ENCODE data around the gene CBFA2T3.

Gene CBFA2T3

DNA sequence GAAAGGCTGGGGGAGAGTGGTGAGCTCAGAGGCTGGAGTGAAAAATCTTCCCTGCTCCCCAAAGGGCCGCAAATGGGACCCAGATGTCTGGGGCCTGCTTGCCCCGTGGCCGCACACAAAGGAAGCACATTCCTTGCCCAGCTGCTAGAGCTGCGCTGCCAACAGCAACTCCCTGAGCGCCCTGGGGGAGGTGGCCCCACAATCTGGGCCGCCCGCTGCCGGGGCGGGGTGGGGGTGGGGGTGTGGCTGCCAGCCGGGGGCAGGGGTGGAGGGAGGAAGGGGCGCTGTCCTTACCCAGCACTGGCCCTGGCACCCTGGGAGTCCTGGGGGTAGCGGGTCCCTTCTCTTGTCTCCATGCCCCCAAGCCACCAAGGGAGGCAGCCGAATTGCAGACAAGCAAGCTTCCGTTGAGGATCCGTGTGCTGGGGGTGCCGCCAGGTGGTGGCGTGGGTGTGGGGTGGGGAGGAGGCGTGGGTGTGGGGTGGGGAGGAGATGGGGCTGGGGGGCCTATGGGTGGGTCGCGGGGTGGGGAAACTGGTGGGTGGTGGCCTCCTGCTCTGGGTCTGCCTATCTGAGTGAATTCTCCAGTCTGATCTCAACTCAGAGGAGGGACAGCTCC lies 62.1 kb downstream of the CBFA2T3 start:
- no peak overlapping the region for H3K27ac ChIP-seq (ENCODE audit: low read depth in 2 of 2, low read length in 2 of 2)
- no peaks in the 10 kb centered on the region for H3K27me3 ChIP-seq (ENCODE audit: control insufficient read depth in 2 of 2, insufficient read depth in 2 of 2, low read length in 2 of 2)
- no peak overlapping the region for H3K9ac ChIP-seq (ENCODE audit: low read depth in 1 of 2, low read length in 2 of 2)
- no peak overlapping the region for H3K4me3 ChIP-seq (ENCODE audit: low read length in 2 of 2)
- H3K4me1 ChIP-seq (ENCODE audit: control insufficient read depth in 2 of 2, insufficient read depth in 2 of 2, low read length in 2 of 2): no peaks in the 10 kb centered on the region
- H3K36me3 ChIP-seq (ENCODE audit: control insufficient read depth in 2 of 2, insufficient read depth in 2 of 2, low read length in 2 of 2): no peaks in the 10 kb centered on the region
- no peaks in the 10 kb centered on the region for H3K9me3 ChIP-seq (ENCODE audit: control insufficient read depth in 2 of 2, low read length in 2 of 2)

DNA sequence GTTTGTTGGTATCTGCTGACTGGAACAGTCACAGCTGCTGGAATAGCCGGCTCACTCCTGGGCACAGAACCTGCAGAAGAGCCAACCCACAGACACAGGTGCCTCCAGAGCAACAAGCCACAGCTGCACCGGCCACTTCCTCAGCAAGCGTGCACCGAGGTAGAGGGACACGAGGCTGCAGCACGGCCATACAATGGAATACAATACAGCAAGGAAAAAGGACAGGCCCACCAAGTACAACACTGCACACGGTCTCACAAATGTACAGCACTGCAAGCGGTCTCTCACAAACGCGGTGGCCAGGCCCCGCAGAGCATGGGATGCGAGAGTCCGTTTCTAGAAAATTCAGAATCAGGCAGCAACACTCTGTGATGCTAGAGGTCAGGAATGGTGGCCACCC lies 63.1 kb downstream of the CBFA2T3 start:
- Histone ChIP-seq H3K36me3 (ENCODE audit: control insufficient read depth in 2 of 2, insufficient read depth in 2 of 2, low read length in 2 of 2) (no peaks in the 10 kb centered on the region), H3K4me1 (ENCODE audit: control insufficient read depth in 2 of 2, insufficient read depth in 2 of 2, low read length in 2 of 2) (no peaks in the 10 kb centered on the region), H3K27me3 (ENCODE audit: control insufficient read depth in 2 of 2, insufficient read depth in 2 of 2, low read length in 2 of 2) (no peaks in the 10 kb centered on the region), H3K27ac (ENCODE audit: low read depth in 2 of 2, low read length in 2 of 2) (no peak overlapping the region), H3K4me3 (ENCODE audit: low read length in 2 of 2) (no peak overlapping the region), H3K9ac (ENCODE audit: low read depth in 1 of 2, low read length in 2 of 2) (no peak overlapping the region), H3K9me3 (ENCODE audit: control insufficient read depth in 2 of 2, low read length in 2 of 2) (no peaks in the 10 kb centered on the region)

DNA sequence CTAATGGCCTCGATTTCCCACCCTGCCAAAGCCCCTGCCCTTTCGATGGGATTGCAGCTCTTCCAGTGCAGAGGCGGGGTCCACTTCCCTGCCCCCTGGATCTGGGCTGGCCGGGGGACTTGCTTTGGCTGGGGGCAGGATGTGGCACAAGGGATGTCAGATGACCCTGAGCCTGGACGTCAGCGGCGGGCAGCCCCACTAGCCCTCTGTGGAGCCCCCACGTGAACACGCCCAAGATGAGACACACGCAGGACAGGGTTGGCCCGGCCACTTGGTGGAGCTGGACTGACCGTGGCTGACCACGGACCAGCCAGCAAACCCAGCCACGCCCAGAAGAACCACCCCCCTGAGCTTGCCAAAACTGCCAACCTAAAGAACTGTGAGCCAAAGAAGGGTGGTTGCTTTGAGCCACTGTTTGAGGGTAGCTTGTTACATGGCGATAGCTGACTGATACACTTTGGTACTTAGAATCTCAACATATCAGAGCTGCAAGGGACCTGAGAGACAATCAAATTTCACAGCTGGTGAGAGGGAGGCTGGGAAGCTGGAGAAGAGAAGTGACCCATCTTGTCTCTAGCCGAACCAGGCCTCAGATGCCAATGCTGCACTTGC lies 63.9 kb downstream of the CBFA2T3 start:
- Histone ChIP-seq H3K4me1 (ENCODE audit: control insufficient read depth in 2 of 2, insufficient read depth in 2 of 2, low read length in 2 of 2) (no peaks in the 10 kb centered on the region), H3K9ac (ENCODE audit: low read depth in 1 of 2, low read length in 2 of 2) (no peak overlapping the region), H3K4me3 (ENCODE audit: low read length in 2 of 2) (no peak overlapping the region), H3K27me3 (ENCODE audit: control insufficient read depth in 2 of 2, insufficient read depth in 2 of 2, low read length in 2 of 2) (no peaks in the 10 kb centered on the region), H3K36me3 (ENCODE audit: control insufficient read depth in 2 of 2, insufficient read depth in 2 of 2, low read length in 2 of 2) (no peaks in the 10 kb centered on the region), H3K27ac (ENCODE audit: low read depth in 2 of 2, low read length in 2 of 2) (no peak overlapping the region), H3K9me3 (ENCODE audit: control insufficient read depth in 2 of 2, low read length in 2 of 2) (no peaks in the 10 kb centered on the region)

DNA sequence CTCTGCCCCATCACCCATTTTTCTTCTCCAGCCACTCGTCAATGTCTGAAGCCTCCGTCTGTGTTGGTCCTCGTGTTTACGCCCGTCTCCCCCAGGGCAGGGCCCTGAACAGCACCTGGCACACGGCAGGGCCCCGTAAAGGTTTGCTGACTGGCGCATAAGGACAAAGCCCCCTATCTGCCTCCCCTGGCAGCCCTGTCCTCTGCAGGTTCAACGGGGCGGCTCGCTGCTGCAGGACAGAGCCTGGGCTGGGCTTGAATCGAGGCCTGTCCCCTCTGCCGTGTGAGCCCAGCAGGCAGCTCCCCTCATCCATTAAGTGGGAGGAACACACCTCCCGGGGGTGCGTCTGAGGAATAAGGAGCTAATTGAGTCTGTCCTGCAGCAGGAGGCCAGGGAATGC lies 64.5 kb downstream of the CBFA2T3 start:
- Histone ChIP-seq H3K9ac (ENCODE audit: low read depth in 1 of 2, low read length in 2 of 2) (no peak overlapping the region), H3K27me3 (ENCODE audit: control insufficient read depth in 2 of 2, insufficient read depth in 2 of 2, low read length in 2 of 2) (no peaks in the 10 kb centered on the region), H3K4me1 (ENCODE audit: control insufficient read depth in 2 of 2, insufficient read depth in 2 of 2, low read length in 2 of 2) (no peaks in the 10 kb centered on the region), H3K36me3 (ENCODE audit: control insufficient read depth in 2 of 2, insufficient read depth in 2 of 2, low read length in 2 of 2) (no peaks in the 10 kb centered on the region), H3K27ac (ENCODE audit: low read depth in 2 of 2, low read length in 2 of 2) (no peak overlapping the region), H3K4me3 (ENCODE audit: low read length in 2 of 2) (no peak overlapping the region), H3K9me3 (ENCODE audit: control insufficient read depth in 2 of 2, low read length in 2 of 2) (no peaks in the 10 kb centered on the region)

DNA sequence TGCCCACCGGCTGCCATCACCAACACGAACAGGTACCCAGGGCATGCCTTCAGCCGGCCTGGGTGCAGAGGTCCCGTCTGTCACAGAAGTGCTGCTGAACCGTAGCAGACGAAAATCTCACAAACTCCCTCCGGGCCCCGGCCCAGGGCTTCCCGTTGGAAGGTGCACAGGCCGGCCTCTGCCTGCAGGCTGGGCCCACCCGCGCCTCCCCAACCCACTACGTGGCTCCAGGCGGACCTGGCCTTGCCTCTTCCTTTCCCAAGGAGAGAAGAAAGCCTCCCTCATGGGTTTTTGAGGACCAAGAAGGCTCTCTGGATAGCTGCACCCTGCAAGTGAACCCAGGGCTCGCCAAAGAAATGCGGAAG lies 65.1 kb downstream of the CBFA2T3 start:
- no peak overlapping the region for H3K9ac ChIP-seq (ENCODE audit: low read depth in 1 of 2, low read length in 2 of 2)
- H3K4me1 ChIP-seq (ENCODE audit: control insufficient read depth in 2 of 2, insufficient read depth in 2 of 2, low read length in 2 of 2): no peaks in the 10 kb centered on the region

DNA sequence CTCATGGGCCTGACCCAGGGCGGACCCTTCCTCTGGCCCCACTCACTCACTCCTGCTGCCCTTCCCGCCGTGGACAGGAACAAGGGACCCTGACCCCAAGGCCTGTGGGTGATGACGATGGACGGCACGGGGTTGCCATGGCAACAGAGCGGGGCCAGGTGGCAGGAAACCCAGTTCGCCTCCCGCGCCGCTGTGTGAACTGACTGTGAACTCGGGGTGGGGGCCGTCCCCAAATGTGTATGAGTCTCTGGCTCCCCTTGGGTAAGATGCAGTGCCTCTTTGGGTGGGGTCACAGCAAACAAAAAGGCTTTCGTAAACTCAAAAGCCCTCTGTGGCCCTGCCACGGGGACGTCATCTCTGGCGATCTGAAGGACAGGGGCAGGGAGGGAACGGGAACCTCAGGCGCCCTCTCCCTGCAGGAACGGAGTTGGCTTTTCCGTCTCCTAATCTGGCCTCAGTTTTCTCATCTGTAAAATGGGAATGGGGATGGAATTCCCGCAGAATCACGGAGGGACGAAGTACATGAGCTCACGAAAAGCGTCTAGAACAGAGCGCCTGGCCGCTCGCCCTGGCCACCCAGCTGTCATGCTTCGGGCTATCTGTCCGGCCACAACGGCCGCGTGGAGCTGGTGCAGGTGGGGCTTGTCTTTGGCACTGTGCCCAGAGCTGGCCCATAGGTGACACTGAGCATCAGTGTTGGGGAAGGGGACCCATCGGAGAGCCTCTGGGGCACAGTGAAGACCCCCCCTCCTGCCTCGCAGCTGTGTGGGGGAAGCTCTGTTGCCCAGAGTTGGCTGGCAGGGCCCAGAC lies 65.7 kb downstream of the CBFA2T3 start:
- Histone ChIP-seq H3K9me3 (ENCODE audit: control insufficient read depth in 2 of 2, low read length in 2 of 2) (no peaks in the 10 kb centered on the region), H3K27me3 (ENCODE audit: control insufficient read depth in 2 of 2, insufficient read depth in 2 of 2, low read length in 2 of 2) (no peaks in the 10 kb centered on the region), H3K4me1 (ENCODE audit: control insufficient read depth in 2 of 2, insufficient read depth in 2 of 2, low read length in 2 of 2) (no peaks in the 10 kb centered on the region), H3K27ac (ENCODE audit: low read depth in 2 of 2, low read length in 2 of 2) (no peak overlapping the region), H3K9ac (ENCODE audit: low read depth in 1 of 2, low read length in 2 of 2) (no peak overlapping the region), H3K36me3 (ENCODE audit: control insufficient read depth in 2 of 2, insufficient read depth in 2 of 2, low read length in 2 of 2) (no peaks in the 10 kb centered on the region), H3K4me3 (ENCODE audit: low read length in 2 of 2) (no peak overlapping the region)

More for the DNA sequence above, 65.1 kb downstream of the CBFA2T3 start:
- H3K27me3 ChIP-seq (ENCODE audit: control insufficient read depth in 2 of 2, insufficient read depth in 2 of 2, low read length in 2 of 2): no peaks in the 10 kb centered on the region
- H3K36me3 ChIP-seq (ENCODE audit: control insufficient read depth in 2 of 2, insufficient read depth in 2 of 2, low read length in 2 of 2): no peaks in the 10 kb centered on the region
- H3K9me3 ChIP-seq (ENCODE audit: control insufficient read depth in 2 of 2, low read length in 2 of 2): no peaks in the 10 kb centered on the region
- H3K4me3 ChIP-seq (ENCODE audit: low read length in 2 of 2): no peak overlapping the region
- no peak overlapping the region for H3K27ac ChIP-seq (ENCODE audit: low read depth in 2 of 2, low read length in 2 of 2)

DNA sequence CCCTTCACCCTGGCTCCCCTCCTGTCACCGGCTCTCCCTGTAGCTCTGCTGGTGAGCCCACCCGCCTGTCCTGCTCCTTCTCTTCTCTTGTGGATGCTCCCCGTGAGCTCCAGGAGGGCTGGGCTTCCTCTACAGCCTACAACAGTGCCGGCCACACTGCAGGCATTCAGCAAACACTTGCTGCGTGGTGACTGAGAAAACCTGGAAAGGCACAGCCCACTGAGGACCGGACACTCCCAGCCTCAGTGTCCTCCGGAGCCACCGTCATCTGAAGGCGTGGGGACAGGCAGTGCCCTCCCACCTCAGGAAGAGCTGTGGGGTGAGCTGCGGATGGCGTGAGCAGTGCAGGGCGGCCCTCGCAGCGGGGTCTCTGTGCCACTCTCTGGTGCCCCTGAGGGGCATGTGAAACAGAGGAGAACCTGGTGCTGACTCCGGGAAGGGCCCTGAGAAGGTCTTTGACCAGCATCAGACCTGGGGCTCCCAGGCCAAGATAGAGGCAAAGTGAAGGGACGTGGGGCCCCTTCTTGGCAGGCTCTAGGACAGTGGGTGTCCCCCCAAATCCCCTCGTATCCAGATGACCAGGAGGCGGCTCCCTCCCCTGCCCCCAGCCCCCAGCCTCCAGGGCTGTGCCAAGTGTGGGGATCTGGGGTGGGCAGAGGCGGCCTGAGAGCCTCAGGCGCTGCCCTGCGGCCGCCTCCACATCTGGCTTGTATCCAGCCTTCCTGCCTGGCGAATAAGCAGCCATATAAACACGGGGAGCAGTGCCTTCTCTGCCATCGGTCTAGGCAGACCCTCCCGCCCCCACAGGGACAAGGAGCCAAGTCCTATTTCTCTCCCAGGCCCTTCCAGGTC lies 66.5 kb downstream of the CBFA2T3 start:
- no peaks in the 10 kb centered on the region for H3K27me3 ChIP-seq (ENCODE audit: control insufficient read depth in 2 of 2, insufficient read depth in 2 of 2, low read length in 2 of 2)
- no peak overlapping the region for H3K4me3 ChIP-seq (ENCODE audit: low read length in 2 of 2)
- H3K27ac ChIP-seq (ENCODE audit: low read depth in 2 of 2, low read length in 2 of 2): peak overlapping the region in 1 of 2 donors; percentile 4
- H3K36me3 ChIP-seq (ENCODE audit: control insufficient read depth in 2 of 2, insufficient read depth in 2 of 2, low read length in 2 of 2): no peaks in the 10 kb centered on the region
- H3K4me1 ChIP-seq (ENCODE audit: control insufficient read depth in 2 of 2, insufficient read depth in 2 of 2, low read length in 2 of 2): no peaks in the 10 kb centered on the region
- no peak overlapping the region for H3K9ac ChIP-seq (ENCODE audit: low read depth in 1 of 2, low read length in 2 of 2)
- H3K9me3 ChIP-seq (ENCODE audit: control insufficient read depth in 2 of 2, low read length in 2 of 2): no peaks in the 10 kb centered on the region

DNA sequence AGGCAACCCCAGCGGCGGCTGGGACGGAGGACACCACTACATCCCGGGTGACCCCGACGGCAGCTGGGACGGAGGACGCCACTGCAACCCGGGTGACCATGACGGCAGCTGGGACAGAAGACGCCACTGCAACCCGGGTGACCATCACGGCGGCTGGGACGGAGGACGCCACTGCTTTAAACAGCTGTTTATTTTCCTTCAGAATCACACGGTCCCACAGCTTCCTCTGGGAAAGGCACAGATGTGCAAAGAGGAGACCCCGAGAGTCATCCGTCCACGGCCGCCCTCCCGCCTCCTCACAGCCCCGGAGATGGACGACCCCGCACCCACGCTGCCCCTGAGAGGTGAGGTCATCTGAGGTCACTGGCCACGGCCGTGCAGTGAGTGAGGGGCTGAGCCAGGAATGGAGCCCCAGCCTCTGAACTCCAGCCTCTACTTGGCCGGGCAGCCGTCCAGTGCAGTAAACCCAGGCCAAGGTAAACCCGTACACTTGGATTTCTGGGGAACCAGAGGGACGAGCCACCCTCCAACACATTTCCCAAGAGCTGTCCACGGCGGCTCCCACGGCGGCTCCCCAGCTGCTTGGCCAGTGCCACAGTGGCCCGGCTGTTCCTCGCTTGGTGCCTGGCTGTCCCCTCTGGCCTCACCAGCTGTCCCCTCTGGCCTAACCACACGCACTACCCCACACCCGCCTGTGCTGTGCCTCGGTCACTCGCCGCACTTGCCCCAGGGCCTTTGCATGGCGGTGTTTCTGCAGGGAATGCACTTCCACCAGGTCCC lies 67.4 kb downstream of the CBFA2T3 start:
- Histone ChIP-seq H3K27me3 (ENCODE audit: control insufficient read depth in 2 of 2, insufficient read depth in 2 of 2, low read length in 2 of 2) (no peaks in the 10 kb centered on the region), H3K9me3 (ENCODE audit: control insufficient read depth in 2 of 2, low read length in 2 of 2) (no peaks in the 10 kb centered on the region), H3K9ac (ENCODE audit: low read depth in 1 of 2, low read length in 2 of 2) (no peak overlapping the region), H3K36me3 (ENCODE audit: control insufficient read depth in 2 of 2, insufficient read depth in 2 of 2, low read length in 2 of 2) (no peaks in the 10 kb centered on the region), H3K4me3 (ENCODE audit: low read length in 2 of 2) (no peak overlapping the region), H3K4me1 (ENCODE audit: control insufficient read depth in 2 of 2, insufficient read depth in 2 of 2, low read length in 2 of 2) (no peaks in the 10 kb centered on the region), H3K27ac (ENCODE audit: low read depth in 2 of 2, low read length in 2 of 2) (no peak overlapping the region)

DNA sequence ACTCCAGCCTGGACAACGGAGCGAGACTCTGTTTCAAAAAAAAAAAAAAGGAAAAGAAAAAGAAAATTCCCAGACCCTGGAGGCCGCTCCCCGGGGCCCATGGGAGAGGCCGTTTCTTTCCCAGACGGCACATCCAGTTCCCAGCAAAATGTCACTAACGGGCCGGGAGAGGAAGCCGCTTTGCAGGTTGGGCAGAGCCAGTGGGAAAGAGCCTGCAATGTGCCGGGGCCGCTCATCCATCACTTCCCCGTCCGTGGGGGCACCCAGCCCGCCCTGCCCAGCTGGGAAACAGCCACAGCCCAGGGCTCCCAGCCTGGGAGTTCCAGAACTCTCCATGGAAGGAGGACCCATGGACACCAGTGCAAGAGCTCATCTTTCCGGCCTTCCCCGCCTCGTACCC lies 68.7 kb downstream of the CBFA2T3 start:
- Histone ChIP-seq H3K9me3 (ENCODE audit: control insufficient read depth in 2 of 2, low read length in 2 of 2) (no peaks in the 10 kb centered on the region), H3K4me3 (ENCODE audit: low read length in 2 of 2) (no peak overlapping the region), H3K27me3 (ENCODE audit: control insufficient read depth in 2 of 2, insufficient read depth in 2 of 2, low read length in 2 of 2) (no peaks in the 10 kb centered on the region), H3K27ac (ENCODE audit: low read depth in 2 of 2, low read length in 2 of 2) (no peak overlapping the region), H3K4me1 (ENCODE audit: control insufficient read depth in 2 of 2, insufficient read depth in 2 of 2, low read length in 2 of 2) (no peaks in the 10 kb centered on the region), H3K9ac (ENCODE audit: low read depth in 1 of 2, low read length in 2 of 2) (no peak overlapping the region), H3K36me3 (ENCODE audit: control insufficient read depth in 2 of 2, insufficient read depth in 2 of 2, low read length in 2 of 2) (no peaks in the 10 kb centered on the region)

Data from mucosa of rectum (tissue), 2 donors.